Superior temporal gyrus (tissue), 1 donor: ENCODE results near the gene RAD9B.
A peak's percentile ranks its signal among the peaks of the same experiment; 100 is the strongest.
"Not testable (repeated sequence)": the region's sequence is repeated elsewhere in the genome, so short reads cannot be mapped to it uniquely, and the experiment has no call there.

Experiments
- DNase-seq: peaks from one replicate; pipeline ENCODE4 v3.0.0-alpha.2; 2016; ENCODE audit errors: extremely low spot score

Gene RAD9B

GRCh38 chr12:110501752-110502738 is at the start of gene RAD9B, which contains the start of gene VPS29:
RAD9B (plus strand) TSS chr12:110502331; CDS start chr12:110502338, 7 bp downstream.
VPS29 (minus strand) TSS chr12:110502111; CDS start chr12:110502051, 60 bp downstream.
- DNase-seq, result peak; percentile 99

- no peak for DNase-seq
Observed at GRCh38 chr12:110453569-110454296, 48.4 kb upstream of the RAD9B start.

- DNase-seq, result peak; percentile 42
Observed at GRCh38 chr12:110458756-110459155, 43.4 kb upstream of the RAD9B start.

- not testable (repeated sequence) for DNase-seq
Observed at GRCh38 chr12:110461189-110461588, 40.9 kb upstream of the RAD9B start.

GRCh38 chr12:110465024-110465423 is 37.1 kb upstream of the RAD9B start:
- no peak for DNase-seq

GRCh38 chr12:110465765-110466164 is 36.4 kb upstream of the RAD9B start:
- DNase-seq, result not testable (repeated sequence)

GRCh38 chr12:110466791-110467190 is 35.3 kb upstream of the RAD9B start:
- no peak for DNase-seq

- DNase-seq, result no peak
Observed at GRCh38 chr12:110467847-110468213, 34.3 kb upstream of the RAD9B start.

GRCh38 chr12:110468214-110469048 is 33.7 kb upstream of the RAD9B start, which contains the start of the genes FAM216A and GPN3:
FAM216A (plus strand) TSS chr12:110468845; CDS start chr12:110468876, 31 bp downstream.
GPN3 (minus strand) TSS chr12:110468257; CDS start chr12:110468203, 54 bp downstream.
- peak; percentile 99 for DNase-seq

GRCh38 chr12:110475426-110475825 is 26.7 kb upstream of the RAD9B start:
- DNase-seq, result no peak

GRCh38 chr12:110498984-110499706 is 3.0 kb upstream of the RAD9B start:
- DNase-seq, result no peak

GRCh38 chr12:110501399-110501751 is 756 bp upstream of the RAD9B start:
- peak; percentile 40 for DNase-seq

GRCh38 chr12:110503432-110503831 is 1.3 kb downstream of the RAD9B start:
- DNase-seq, result no peak

- DNase-seq, result no peak
Observed at GRCh38 chr12:110505332-110505731, 3.2 kb downstream of the RAD9B start.

GRCh38 chr12:110508071-110508586 is 6.0 kb downstream of the RAD9B start:
- DNase-seq, result no peak

GRCh38 chr12:110513842-110514241 is 11.7 kb downstream of the RAD9B start:
- DNase-seq, result no peak

- no peak for DNase-seq
Observed at GRCh38 chr12:110514363-110514762, 12.2 kb downstream of the RAD9B start.

- no peak for DNase-seq
Observed at GRCh38 chr12:110516995-110517394, 14.9 kb downstream of the RAD9B start.

- not testable (repeated sequence) for DNase-seq
Observed at GRCh38 chr12:110518014-110518413, 15.9 kb downstream of the RAD9B start.
